A549 (cell line): Measurements from ENCODE around the gene RPN1.

ENCODE experiments used
- TP53 ChIP-seq: fragments of 250-450 bp; sonication (Bioruptor Pico); IDR thresholded peaks from 2 replicates; pipeline ENCODE4 v1.5.0; 2021; ENCODE audit warnings: mild to moderate bottlenecking, moderate library complexity
- TF ChIP-seq, protein P1 (sequence below): fragments of 200-600 bp; sonication (generic); IDR thresholded peaks from 2 replicates; pipeline ENCODE4 v1.6.1; 2016; ENCODE audit warnings: antibody characterized with exemption, mild to moderate bottlenecking, moderate library complexity

DNA sequence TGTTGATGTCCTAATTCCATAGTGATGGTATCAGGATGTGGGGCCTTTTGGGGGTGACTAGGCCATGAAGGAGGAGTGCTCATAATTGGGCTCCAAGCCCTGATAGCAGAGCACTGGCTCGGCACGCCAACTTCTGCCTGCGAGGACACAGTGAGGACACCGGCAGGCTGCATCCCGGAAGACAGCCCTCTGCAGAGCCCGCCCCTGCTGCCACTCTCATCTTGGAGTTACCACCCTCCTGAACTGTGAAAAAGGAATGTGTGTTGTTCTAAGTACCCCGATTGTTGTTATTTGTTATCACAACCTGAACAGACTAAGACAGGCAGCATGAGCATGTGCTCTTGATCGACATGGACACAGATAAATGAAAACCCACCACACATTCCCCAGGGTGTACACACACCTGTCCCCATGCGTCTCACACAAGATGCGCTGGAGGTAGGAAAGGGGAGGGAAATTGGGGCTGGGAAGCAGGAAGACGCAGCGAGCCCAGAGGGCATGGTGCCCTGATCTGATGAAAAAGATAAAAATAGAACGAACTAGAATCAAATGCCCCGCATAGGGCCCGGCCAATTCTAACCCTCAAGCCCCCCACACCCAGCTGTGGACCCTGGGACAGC is 40.1 kb downstream of the RPN1 start:
- TF ChIP-seq, protein P1, sequence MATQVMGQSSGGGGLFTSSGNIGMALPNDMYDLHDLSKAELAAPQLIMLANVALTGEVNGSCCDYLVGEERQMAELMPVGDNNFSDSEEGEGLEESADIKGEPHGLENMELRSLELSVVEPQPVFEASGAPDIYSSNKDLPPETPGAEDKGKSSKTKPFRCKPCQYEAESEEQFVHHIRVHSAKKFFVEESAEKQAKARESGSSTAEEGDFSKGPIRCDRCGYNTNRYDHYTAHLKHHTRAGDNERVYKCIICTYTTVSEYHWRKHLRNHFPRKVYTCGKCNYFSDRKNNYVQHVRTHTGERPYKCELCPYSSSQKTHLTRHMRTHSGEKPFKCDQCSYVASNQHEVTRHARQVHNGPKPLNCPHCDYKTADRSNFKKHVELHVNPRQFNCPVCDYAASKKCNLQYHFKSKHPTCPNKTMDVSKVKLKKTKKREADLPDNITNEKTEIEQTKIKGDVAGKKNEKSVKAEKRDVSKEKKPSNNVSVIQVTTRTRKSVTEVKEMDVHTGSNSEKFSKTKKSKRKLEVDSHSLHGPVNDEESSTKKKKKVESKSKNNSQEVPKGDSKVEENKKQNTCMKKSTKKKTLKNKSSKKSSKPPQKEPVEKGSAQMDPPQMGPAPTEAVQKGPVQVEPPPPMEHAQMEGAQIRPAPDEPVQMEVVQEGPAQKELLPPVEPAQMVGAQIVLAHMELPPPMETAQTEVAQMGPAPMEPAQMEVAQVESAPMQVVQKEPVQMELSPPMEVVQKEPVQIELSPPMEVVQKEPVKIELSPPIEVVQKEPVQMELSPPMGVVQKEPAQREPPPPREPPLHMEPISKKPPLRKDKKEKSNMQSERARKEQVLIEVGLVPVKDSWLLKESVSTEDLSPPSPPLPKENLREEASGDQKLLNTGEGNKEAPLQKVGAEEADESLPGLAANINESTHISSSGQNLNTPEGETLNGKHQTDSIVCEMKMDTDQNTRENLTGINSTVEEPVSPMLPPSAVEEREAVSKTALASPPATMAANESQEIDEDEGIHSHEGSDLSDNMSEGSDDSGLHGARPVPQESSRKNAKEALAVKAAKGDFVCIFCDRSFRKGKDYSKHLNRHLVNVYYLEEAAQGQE: no peak
- no peak for TF ChIP-seq TP53 (CRISPR knock-in tag)
